Measurements from ENCODE around the gene HMCN1.

Gene HMCN1

GRCh38 chr1:185929776-185930175, 195.6 kb downstream of the HMCN1 start:
- no peaks in the 10 kb centered on the region for H3F3A ChIP-seq (ENCODE audit: insufficient read depth)
- H3K9me2 ChIP-seq (replicated peaks; ENCODE audit: insufficient read depth, low read length): no peaks in the 10 kb centered on the region
- H3K4me2 ChIP-seq (ENCODE audit: low read depth, low read length, poor library complexity, severe bottlenecking): no peak overlapping the region
- H3K36me3 ChIP-seq (ENCODE audit: low read length): no peaks in the 10 kb centered on the region
- H3K4me3 ChIP-seq (ENCODE audit: insufficient read depth, low read length, poor library complexity, severe bottlenecking): no peak overlapping the region
- no peaks in the 10 kb centered on the region for H3K27me3 ChIP-seq (ENCODE audit: low read length)
- H3K27ac ChIP-seq (ENCODE audit: low read depth, low read length): no peak overlapping the region
- no peaks in the 10 kb centered on the region for H4K20me1 ChIP-seq (ENCODE audit: low read depth, low read length)
- no peaks in the 10 kb centered on the region for H3K9me3 ChIP-seq (ENCODE audit: insufficient read depth, low read length)
- no peak overlapping the region for H3K9ac ChIP-seq (ENCODE audit: low read length)
- no peaks in the 10 kb centered on the region for H3K79me2 ChIP-seq (ENCODE audit: insufficient read depth, low read length)
- H2AFZ ChIP-seq (ENCODE audit: low read depth, low read length, severe bottlenecking): no peak overlapping the region
- TF ChIP-seq CTCF (IDR thresholded peaks at IDR 0.05; ENCODE audit: insufficient read depth, low read length, poor library complexity, severe bottlenecking) (no peak), EZH2phosphoT487 (conservative IDR thresholded peaks at IDR 0.05; ENCODE audit: low read length) (no peak)

GRCh38 chr1:185931438-185931837, 197.2 kb downstream of the HMCN1 start:
- Histone ChIP-seq H3K9me2 (replicated peaks; ENCODE audit: insufficient read depth, low read length) (no peaks in the 10 kb centered on the region), H3F3A (ENCODE audit: insufficient read depth) (no peaks in the 10 kb centered on the region), H3K4me2 (ENCODE audit: low read depth, low read length, poor library complexity, severe bottlenecking) (no peak overlapping the region), H3K79me2 (ENCODE audit: insufficient read depth, low read length) (no peaks in the 10 kb centered on the region), H3K9ac (ENCODE audit: low read length) (no peak overlapping the region), H3K27me3 (ENCODE audit: low read length) (no peaks in the 10 kb centered on the region), H3K36me3 (ENCODE audit: low read length) (no peaks in the 10 kb centered on the region), H2AFZ (ENCODE audit: low read depth, low read length, severe bottlenecking) (no peak overlapping the region), H4K20me1 (ENCODE audit: low read depth, low read length) (no peaks in the 10 kb centered on the region), H3K9me3 (ENCODE audit: insufficient read depth, low read length) (no peaks in the 10 kb centered on the region), H3K4me3 (ENCODE audit: insufficient read depth, low read length, poor library complexity, severe bottlenecking) (no peak overlapping the region), H3K27ac (ENCODE audit: low read depth, low read length) (no peak overlapping the region)
- TF ChIP-seq CTCF (IDR thresholded peaks at IDR 0.05; ENCODE audit: insufficient read depth, low read length, poor library complexity, severe bottlenecking) (no peak), EZH2phosphoT487 (conservative IDR thresholded peaks at IDR 0.05; ENCODE audit: low read length) (no peak)

GRCh38 chr1:185933580-185933979, 199.4 kb downstream of the HMCN1 start:
- Histone ChIP-seq H3K9ac (ENCODE audit: low read length) (no peak overlapping the region), H2AFZ (ENCODE audit: low read depth, low read length, severe bottlenecking) (no peak overlapping the region), H3K36me3 (ENCODE audit: low read length) (no peaks in the 10 kb centered on the region), H3F3A (ENCODE audit: insufficient read depth) (no peaks in the 10 kb centered on the region), H3K27ac (ENCODE audit: low read depth, low read length) (no peak overlapping the region), H3K4me2 (ENCODE audit: low read depth, low read length, poor library complexity, severe bottlenecking) (no peak overlapping the region), H3K9me2 (replicated peaks; ENCODE audit: insufficient read depth, low read length) (no peaks in the 10 kb centered on the region), H3K4me3 (ENCODE audit: insufficient read depth, low read length, poor library complexity, severe bottlenecking) (no peak overlapping the region), H3K79me2 (ENCODE audit: insufficient read depth, low read length) (no peaks in the 10 kb centered on the region), H3K27me3 (ENCODE audit: low read length) (no peaks in the 10 kb centered on the region), H4K20me1 (ENCODE audit: low read depth, low read length) (no peaks in the 10 kb centered on the region), H3K9me3 (ENCODE audit: insufficient read depth, low read length) (no peaks in the 10 kb centered on the region)
- TF ChIP-seq CTCF (IDR thresholded peaks at IDR 0.05; ENCODE audit: insufficient read depth, low read length, poor library complexity, severe bottlenecking) (no peak), EZH2phosphoT487 (conservative IDR thresholded peaks at IDR 0.05; ENCODE audit: low read length) (no peak)
